Fibroblast of villous mesenchyme (primary cell): ENCODE measurements around the gene AOC1. TPM values are rescaled to one million over a fixed set of nuclear protein-coding genes. Genes with fewer than 3 reads are reported as not detected.

Source experiments
- DNase-seq: peaks from one replicate; pipeline ENCODE4 v3.0.0-alpha.2; 2010; ENCODE audit warnings: low read depth
- H3K4me3 ChIP-seq: 2 replicates; pipeline ENCODE4 v1.5.1; 2011; ENCODE audit warnings: low read depth, mild to moderate bottlenecking, low read length
- CTCF ChIP-seq: IDR thresholded peaks from 2 replicates; pipeline ENCODE4 v1.5.1; 2012; ENCODE audit warnings: low read depth, mild to moderate bottlenecking, low read length; ENCODE audit not compliant: insufficient read depth
- total RNA-seq: library from RNA; depleted of rRNA; stranded (reverse); fragments of >200 nt; gene quantifications from 2 replicates; pipeline ENCODE4 v1.2.3, GENCODE V29; 2012

The AOC1 gene
- total RNA-seq, 1 donor = not detected

GRCh38 chr7:150876817-150877526 is 24.7 kb downstream of the AOC1 start:
- no peak overlapping the region for H3K4me3 ChIP-seq
- peak; percentile 74 for DNase-seq

GRCh38 chr7:150877536-150877935 is 25.2 kb downstream of the AOC1 start:
- TF ChIP-seq CTCF = no peak
- DNase-seq = no peak
- H3K4me3 ChIP-seq = no peak overlapping the region

More at GRCh38 chr7:150876817-150877526, 24.7 kb downstream of the AOC1 start:
- peak; percentile 56 for TF ChIP-seq CTCF

GRCh38 chr7:150879345-150879744 is 27.0 kb downstream of the AOC1 start:
- TF ChIP-seq CTCF = no peak
- DNase-seq = no peak
- no peak overlapping the region for H3K4me3 ChIP-seq

DNA sequence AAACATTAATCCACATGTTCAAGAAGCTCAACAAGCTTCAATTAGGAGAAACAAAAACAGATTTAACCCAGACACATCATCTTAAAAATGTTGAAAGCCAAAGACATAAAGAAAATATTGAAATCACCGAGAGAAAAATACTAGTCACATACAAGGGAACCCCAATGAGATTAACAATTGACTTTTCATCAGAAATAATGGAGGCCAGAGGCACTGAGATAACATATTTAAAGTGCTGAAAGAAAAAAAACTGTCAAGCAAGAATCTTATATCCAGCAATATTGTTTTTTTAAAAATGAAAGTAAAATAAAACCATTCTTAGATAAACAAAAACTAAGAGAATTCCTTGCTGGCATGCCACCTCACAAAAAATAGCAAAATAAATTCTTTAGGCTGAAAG is 28.9 kb downstream of the AOC1 start:
- no peak overlapping the region for H3K4me3 ChIP-seq
- DNase-seq = no peak
- TF ChIP-seq CTCF = no peak

DNA sequence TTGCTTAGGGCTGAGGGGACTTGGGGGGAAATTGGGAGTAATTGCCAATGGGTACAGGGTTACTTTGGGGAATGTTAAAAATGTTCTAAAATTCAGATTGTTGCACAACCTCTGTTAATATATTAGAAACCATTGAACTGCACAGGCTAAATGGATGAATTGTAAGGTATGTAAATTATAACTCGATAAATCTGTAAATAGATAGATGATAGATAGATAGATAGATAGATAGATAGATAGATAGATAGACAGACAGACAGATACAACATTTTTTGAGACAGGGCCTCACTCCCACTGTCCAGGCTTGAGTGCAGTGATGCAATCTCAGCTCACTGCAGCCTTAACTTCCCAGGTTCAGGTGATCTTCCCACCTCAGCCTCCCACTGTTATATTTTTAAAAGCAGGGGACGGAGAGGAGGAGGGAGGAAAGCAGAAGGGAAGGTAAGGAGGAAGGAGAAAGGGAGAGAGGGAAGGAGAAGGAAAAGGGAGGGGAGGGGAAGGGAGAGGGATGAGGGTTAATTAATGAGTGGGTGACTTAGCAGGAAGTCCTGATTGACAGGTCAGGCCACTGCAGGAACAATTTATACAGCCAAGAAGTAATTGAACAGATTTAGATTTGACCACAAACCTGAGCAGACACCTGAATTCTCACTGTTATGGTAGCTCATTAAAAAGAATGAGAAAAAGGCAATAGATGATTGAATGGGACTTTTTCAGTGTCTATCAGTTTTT is 38.7 kb downstream of the AOC1 start:
- no peak overlapping the region for H3K4me3 ChIP-seq
- no peak for TF ChIP-seq CTCF

GRCh38 chr7:150891740-150892139 is 39.4 kb downstream of the AOC1 start:
- no peak for DNase-seq
- no peak overlapping the region for H3K4me3 ChIP-seq
- no peak for TF ChIP-seq CTCF

More for the DNA sequence above, 38.7 kb downstream of the AOC1 start:
- DNase-seq = no peak

- no peak for TF ChIP-seq CTCF
- H3K4me3 ChIP-seq = no peak overlapping the region
- DNase-seq = no peak
These were observed 43.5 kb downstream of the AOC1 start for GRCh38 chr7:150895809-150896208.
